Hematopoietic multipotent progenitor cell treated with erythropoietin and hydrocortisone succinate and interleukin-3 and kit ligand, for 8 days (in vitro differentiated cells): ENCODE measurements around the gene SARS2.
"Not testable (repeated sequence)": the region's sequence is repeated elsewhere in the genome, so short reads cannot be mapped to it uniquely, and the experiment has no call there.

ENCODE experiments used
- DNase-seq: peaks from one replicate; pipeline ENCODE4 v3.0.0-alpha.2; 2015

SARS2 gene

DNA sequence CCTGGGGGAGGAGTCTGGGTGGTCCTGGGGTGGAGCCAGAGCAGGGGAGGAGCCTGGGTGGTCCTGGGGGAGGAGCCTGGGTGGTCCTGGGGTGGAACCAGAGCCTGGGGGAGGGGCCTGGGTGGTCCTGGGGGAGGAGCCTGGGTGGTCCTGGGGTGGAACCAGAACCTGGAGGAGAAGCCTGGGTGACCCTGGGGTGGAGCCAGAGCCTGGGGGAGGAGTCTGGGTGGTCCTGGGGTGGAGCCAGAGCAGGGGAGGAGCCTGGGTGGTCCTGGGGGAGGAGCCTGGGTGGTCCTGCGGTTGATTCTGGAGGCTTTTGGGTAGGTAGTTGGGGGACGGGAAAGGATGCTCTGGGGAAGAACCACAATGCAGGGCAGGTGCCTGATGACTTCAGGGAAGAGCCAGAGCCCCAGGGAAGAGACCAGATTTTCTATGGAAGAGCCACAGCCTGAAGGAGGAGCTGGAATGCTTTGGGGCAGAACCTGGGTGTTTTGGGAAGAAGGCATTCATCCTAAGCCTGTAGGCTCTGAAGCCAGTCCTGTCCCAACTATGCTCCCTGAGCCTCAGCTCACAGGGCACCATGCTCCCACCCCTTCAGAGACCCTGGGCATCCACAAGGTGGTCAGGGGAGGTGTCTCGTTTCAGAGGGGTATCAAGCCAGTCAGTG lies 15.1 kb upstream of the SARS2 start:
- DNase-seq = no peak

DNA sequence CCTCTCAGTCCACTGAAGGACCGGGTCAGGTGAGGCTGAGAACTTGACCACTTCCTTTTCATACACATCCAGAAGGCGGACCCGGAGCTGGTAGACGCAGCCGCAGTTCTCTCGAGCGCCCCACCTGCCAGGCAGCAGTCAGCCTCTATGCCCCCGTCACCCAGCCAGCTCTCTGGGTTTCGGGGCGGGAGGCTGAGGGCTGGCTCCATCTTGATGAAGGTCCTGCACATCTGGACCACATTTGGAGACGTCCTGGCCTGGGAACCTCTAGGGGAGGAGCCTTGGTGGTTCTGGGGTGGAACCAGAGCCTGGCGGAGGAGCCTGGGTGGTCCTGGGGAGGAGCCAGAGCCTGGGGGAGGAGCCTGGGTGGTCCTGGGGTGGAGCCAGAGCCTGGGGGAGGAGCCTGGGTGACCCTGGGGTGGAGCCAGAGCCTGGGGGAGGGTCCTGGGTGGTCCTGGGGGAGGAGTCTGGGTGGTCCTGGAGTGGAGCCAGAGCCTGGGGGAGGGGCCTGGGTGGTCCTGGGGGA lies 14.5 kb upstream of the SARS2 start:
- no peak for DNase-seq

DNA sequence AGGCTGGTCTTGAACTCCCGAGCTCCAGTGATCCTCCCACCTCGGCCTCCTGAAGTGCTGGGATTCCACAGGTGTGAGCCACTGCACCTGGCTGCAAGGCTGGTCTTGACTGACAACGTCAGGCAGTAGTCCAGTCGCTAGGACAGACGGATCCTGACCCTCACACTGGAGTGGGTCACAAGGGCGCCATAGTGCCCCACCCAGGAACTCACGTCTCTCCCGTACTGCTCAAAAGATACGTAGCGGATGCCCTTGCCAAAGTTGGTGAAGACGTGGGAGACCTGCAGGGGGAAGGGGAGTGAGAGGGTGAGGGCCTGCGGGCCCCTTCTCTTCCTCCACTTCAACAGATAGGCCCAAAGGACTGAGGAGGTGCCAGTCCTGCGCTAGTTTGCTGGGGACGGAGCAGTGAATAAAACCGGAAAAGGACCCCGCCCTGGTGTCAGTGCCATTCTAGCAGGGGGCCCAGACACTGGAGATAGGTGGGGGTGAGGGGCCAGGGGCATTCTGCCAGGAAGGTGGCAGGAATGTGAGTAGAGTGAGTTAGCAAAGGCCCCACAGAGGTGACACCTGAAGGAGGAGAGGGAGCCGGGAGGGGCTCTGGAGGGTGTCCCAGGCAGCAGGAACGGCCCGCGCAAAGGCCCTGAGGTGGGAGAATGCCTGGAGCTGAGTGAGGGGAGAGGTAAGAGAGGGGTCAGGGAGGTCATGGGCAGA lies 12.1 kb upstream of the SARS2 start:
- DNase-seq = no peak

DNA sequence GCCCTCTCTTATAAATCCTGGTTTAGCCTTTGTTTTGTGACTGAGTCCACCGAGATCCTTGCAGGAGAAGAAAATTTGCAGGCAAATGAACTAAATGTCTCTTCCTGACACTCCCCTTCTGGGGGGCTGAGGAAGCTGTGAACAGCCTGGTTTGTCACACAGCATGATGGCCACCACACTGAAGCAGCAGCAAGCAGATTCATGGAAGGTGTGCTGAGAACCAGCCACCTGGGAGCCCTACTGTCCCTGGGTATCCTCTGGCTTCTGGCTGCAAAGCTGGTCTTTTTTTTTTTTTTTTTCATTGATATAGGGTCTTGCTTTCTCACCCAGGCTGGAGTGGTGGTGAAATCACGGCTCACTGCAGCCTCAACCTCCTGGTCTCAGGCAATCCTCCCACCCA lies 11.4 kb upstream of the SARS2 start:
- no peak for DNase-seq

DNA sequence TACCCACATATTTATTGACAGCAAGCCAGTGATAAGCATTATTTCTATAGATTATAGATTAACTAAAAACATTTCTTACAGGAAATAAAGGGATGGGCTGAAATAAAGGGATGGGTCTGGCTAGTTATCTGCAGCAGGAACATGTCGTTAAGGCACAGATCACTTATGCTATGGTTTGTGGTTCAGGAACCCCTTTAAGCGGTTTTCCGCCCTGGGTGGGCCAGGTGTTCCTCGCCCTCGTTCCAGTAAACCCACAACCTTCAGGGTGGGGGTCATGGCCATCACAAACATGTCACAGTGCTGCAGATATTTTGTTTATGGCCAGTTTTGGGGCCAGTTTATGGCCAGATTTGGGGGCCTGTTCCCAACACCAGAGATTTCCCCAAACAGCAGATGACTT lies 10.9 kb upstream of the SARS2 start:
- DNase-seq = not testable (repeated sequence)

DNA sequence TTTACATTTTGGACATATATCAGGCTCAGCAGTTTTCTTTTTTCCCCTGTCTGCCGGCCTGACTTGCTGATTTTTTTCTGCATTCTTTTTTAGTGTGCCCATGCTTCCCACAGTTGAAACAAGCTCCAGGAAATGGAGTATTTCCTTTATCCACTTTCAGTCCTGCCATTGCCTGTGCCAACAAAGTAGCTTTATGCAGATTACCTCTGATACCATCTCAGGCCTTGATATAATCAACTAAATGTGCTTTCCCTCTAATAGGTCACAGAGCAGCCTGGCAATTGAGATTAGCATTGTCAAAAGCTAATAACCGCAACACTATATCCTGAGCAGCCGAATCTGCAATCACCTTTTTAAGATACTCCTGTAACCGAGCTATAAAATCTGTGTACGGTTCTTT lies 9.4 kb upstream of the SARS2 start:
- no peak for DNase-seq

DNA sequence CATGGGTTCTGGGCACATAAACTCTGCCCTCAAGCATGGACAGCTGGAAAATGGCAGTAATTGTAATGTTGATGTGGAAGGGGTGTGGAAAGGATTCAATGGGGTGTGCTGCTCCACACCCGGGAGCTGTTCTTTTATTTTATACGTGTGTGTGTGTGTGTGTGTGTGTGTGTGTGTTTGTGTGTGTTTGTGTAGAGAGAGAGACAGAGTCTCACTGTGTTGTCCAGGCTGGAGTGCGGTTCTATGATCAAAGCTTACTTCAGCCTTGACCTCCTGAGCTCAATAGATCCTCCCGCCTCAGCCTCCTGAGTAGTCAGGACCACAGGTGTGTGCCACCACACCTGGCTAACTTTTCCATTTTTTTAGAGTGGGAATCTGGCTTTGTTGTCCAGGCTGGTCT lies 3.0 kb upstream of the SARS2 start:
- no peak for DNase-seq

DNA sequence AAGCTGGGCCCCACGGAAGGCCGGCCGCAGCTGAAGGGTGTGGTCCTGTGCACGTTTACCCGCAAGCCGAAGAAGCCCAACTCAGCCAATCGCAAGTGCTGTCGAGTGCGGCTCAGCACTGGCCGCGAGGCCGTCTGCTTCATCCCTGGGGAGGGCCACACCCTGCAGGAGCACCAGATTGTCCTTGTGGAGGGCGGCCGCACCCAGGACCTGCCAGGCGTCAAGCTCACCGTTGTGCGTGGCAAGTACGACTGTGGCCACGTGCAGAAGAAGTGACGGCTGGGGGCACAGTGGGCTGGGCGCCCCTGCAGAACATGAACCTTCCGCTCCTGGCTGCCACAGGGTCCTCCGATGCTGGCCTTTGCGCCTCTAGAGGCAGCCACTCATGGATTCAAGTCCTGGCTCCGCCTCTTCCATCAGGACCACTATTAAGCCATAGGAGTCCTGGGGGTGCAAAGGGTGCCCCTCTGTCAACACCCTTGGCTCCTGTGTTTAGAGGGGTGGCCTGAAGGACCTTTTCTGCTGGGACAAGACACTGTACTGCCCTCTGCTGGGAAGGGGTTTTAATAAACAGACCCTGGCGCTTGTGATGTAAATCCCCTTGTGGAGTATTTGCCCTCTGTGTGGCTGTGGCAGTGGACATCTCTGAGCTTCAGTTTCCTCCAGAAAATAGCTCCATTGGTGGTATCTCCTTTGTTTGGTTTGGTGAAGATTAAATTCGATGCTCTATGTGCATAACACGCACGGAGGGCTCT lies 2.0 kb upstream of the SARS2 start:
- peak; percentile 69 for DNase-seq

DNA sequence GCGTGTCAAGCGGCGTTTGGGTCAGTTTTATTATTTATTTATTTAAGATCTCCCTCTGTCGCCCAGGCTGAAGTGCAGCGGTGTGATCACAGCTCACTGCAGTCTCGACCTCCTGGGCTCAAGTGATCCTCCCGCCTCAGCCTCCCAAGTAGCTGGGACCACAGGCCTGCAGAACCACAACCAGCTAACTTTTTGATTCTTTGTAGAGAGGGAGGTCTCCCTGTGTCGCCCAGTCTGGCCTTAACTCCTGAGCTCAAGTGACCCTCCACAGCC lies 894 bp upstream of the SARS2 start:
- no peak for DNase-seq

DNA sequence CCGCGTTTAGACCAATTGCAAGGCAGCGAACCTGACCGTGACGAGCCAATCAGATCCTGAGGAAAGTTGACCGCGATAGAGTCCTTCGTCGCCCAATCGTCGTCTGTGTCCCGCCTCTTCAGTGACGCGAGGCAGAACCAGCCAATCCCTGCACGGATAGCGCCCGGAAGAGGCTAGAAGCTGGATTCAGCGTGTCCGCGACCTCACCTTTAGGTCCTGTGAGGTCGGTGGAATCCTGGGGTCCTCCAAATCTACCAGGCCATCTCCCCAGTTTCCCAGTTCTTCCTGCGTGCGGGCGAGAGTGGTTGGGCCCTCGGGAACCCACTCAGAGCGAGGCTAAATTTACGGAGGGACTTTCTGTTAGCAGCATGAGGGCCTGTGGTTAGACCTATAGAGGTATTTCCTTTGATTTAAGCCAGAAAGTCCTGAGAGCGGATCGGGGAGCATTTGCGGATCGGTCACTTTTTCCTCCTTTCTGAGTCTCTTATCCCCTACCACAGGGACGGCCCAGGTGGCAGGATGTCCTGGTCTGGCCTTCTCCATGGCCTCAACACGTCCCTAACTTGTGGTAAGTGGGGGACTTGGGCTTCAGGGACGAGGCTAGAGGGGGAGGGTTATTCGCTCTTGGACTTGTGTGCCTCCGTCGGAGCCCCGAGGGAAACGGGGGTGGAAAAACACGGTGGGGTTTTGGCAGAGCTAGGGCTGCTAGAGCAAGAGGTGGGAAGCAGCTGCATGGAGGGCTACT lies 385 bp upstream of the SARS2 start, which contains the start of gene MRPS12:
TSS of gene MRPS12 (plus strand) at position 169 of the 745 bp plus-strand sequence. CDS start at position 520, 351 bp downstream.
- DNase-seq = peak; percentile 100

DNA sequence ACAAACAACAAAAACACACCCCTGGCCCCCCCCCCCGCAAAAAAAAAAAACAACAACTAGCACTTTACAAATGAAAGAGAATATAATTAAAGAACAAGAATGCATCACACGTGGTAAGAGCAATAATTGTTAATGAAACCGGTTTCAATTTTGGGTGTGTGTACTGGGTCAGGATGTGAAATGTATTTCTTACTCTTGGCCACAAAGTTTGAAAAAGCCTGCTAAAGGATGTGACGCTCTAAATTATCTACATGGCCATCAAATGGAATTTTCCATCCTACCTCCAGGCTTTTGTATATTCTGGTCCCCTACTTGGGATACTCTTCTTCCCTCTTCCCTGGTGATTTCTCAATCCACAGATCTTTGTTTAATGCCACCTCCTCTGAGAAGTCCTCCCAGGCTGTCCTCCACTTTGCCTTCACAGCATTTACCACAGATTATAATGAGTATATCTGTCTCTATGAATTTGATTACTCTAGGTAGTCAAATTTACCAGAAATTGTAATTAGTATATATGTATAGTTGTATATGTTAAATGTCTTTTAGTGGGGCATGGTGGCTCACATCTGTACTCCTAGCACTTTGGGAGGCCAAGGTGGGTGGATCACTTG lies 2.1 kb downstream of the SARS2 start:
- no peak for DNase-seq

DNA sequence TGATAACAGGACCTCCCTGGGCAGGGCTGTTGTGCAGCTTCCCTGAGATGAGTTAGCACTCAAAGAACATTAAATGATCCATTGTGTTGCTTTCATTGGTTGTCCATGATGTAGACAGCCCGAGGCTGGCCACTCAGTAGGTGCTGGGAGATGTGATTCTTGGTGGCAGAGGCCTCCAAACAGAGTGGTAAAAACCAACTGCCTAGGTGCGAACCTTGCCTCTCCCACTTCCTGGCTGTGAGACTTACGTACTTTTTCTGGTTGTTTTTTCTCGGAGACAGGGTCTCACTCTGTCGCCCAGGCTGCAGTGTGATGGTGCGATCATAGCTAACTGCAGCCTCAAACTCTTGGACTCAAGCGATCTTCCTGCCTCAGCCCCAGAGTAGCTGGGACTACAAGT lies 6.2 kb downstream of the SARS2 start:
- no peak for DNase-seq

DNA sequence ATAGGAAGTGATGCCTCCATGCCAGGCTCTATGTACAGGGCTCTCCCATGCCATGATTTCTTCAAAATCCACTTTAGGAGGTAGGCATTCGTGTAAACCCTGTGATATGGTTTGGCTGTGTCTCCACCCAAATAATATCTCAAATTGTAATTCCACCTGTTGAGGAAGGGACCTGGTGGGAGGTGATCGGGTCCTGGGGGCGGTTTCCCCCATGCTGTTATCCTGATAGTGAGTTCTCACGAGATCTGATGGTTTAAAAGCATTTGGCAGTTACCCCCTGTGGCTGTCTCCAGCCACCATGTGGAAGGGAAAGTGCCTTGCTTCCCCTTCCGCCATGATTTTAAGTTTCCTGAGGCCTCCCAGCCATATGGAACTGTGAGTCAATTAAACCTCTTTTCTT lies 8.1 kb downstream of the SARS2 start:
- peak; percentile 12 for DNase-seq

DNA sequence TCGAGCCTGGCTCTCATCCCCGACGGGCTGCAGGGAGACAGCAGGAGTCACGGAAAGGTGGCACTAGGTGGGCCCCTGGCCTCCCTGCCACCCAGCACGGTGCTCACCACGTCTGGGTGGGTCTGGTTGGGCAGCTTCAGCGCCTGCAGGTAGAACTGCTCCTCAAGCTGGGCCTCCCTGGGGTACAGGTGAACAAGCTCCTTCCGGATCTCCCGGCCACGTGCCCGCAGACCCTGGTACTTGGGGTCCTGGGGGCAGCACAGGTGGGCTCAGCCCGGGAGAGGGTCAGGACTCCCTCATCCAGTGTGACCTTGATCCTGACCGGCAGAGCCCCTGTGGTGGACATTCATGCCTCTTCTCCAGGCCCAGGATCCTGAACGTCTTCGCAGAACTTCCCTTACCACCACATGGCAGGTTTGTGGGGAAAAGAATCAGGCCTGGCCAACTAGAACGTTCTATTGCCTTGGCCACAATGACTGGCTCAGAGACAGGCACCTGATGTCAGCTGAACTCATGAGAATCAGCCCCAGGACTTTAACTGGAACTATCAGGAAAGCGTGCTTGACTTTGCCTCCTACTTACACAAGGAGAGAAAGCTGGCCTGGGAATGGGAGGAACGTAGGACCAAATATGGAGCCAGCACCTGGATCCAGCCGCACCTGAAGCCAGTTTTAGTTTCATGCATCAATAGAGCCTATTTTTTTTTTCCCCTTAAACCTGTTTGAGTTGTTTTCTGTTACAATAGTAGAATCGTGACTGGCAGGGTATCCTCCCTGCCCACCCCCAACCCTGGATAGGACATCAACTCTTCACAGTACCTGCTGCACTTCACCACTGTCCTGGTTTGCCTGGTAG lies 8.9 kb downstream of the SARS2 start:
- no peak for DNase-seq

DNA sequence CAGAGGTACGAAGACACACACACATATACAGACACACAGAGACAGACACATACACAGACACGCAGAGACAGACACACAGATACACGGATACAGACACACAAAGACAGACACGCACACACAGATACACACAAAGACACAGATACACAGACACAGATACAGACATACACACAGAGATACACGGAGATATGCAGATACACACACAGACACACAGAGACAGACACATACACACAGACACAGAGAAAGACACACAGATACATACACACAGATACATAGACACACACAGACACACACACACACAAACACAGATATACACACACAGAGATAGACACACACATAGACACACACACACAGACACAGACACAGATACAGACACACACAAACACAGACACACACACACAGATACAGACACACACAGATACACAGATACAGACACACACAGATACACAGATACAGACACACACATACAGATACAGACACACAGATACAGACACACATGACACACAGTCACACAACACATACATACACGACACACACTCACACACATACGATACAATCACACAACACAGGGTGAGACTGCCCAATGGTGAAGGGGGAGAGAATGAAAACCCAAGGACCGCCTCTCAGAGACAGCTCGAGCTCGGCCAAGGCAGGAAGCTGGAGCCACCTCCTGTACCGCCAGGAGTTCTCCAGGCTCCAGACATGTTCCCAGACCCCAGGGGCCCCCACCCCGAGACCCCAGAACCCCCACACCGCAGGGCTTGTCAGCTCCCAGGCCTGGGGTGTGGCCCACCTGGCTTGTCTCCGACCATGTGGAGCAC lies 9.8 kb downstream of the SARS2 start:
- DNase-seq = no peak

DNA sequence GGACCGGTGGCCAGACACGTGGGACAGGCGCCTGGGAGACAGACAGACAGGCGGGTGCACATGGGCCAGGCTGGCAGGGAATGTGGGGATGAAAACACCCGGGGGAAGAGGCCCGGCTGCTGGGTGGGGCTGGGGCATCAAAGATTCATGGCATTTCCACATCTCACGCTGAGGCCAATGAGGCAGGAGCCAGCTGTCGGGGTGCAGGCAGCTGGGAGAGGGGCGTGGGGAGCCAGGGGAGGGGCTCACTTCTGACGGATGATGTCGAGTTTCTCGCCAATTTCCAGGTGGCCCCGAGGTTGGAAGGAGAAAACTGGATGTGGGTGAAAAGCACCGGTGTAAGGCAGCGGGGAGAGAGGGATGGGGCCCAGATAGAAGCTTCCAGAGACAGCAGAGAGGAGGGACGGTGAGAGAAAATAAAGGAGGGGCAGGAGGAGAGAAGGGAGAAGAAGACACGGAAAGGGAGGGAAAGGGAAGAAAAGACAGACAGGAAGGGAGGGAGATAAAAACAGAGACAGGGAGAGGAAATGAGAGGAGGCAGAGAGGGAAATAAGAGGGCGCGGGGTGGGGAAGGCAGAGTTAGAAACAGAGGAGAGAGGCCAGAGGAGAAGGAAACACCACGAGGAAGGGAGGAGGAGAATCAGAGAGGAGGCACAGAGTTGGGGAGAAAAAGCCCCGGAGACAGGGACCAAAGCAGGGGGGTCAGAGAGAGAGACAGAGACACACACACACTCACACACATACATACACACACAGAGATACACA lies 10.5 kb downstream of the SARS2 start:
- DNase-seq = no peak

DNA sequence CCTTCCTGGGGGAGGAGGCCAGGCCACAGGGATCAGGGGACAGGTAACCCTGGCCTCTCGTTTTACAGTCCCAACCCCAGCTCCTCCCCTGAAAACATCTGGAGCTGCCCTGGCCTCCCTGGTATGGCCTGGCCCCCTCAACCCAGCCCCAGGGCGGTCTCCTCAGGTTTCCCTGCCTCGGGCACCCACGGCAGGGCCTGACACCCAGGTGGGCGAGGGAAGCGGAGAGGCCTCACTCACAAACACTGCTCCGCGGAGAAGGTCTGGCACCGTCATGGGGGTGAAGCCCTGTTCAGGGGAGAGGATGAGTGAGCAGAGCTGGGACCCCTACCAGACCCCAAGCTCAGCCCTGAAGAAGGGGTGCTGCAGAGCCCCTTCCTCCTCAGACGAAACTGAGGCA lies 12.0 kb downstream of the SARS2 start:
- DNase-seq = no peak

DNA sequence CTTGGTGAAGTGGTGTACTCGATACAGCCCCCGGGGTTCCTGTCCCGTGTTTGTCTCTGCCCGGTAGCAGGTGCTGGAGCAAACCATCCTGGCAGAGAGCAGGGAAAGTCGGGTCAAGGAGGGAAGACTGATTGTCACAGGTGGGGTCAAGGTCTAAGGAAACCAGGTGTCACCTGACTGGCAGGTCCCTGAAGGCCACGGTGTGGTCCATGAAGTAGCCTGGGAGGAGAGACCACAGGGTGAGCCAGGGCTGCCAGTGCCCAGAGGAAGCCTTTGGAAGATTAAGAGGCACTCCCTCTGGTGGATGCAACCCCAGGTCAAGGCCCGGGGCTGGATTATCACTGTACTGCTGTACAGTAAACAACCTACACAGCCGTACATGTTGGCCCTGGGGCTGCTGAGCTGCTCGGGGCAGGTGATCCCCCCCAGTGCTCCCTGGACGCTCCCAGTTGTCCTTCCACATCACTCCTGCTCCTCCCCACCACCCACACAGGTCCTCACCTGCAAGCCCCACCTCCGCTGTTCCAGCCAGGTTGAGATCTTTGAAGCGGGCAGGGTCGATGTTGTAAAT lies 12.6 kb downstream of the SARS2 start:
- DNase-seq = peak; percentile 38

DNA sequence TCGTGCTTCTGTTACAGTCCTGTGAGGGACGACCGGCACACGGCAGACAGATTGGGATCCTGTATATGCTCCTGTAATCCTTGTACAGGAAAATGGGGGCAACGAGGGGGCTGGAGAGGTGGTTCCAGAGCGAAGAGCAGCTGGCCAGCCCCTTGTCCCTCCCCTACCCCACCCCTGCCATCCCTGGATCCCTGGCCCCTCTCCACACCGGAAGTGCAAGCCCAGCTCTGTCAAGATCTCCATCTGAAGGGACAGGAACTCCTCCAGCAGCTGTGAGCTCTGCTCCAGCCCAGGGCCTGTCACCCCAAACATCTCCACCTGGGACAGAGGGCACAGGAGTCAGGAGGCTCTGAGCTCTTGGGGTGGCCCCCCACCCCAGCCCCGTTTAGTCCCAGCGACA lies 13.0 kb downstream of the SARS2 start:
- DNase-seq = no peak
